Non-pigmented ciliary epithelial cell (primary cell): ENCODE measurements around the gene RNF212.
A peak's percentile ranks its signal among the peaks of the same experiment; 100 is the strongest.
"Not testable (repeated sequence)": the region's sequence is repeated elsewhere in the genome, so short reads cannot be mapped to it uniquely, and the experiment has no call there.

Source experiments
- DNase-seq: peaks from one replicate; pipeline ENCODE4 v3.0.0-alpha.2; 2010; ENCODE audit warnings: low read depth

RNF212 gene

GRCh38 chr4:1113311-1114009 lies at the start of gene RNF212:
RNF212 (minus strand) TSS chr4:1113564; CDS start chr4:1113464, 100 bp downstream.
- DNase-seq, result no peak

- DNase-seq, result no peak
These were observed 47.0 kb upstream of the RNF212 start for GRCh38 chr4:1160351-1160750.

GRCh38 chr4:1156069-1156468 lies 42.7 kb upstream of the RNF212 start:
- no peak for DNase-seq

GRCh38 chr4:1155314-1155713 lies 42.0 kb upstream of the RNF212 start:
- no peak for DNase-seq

GRCh38 chr4:1154523-1155182 lies 41.3 kb upstream of the RNF212 start:
- no peak for DNase-seq

- DNase-seq, result no peak
These were observed 40.8 kb upstream of the RNF212 start for GRCh38 chr4:1154126-1154522.

- DNase-seq, result no peak
These were observed 40.3 kb upstream of the RNF212 start for GRCh38 chr4:1153567-1154090.

GRCh38 chr4:1152290-1152689 lies 38.9 kb upstream of the RNF212 start:
- no peak for DNase-seq

- DNase-seq, result no peak
These were observed 38.2 kb upstream of the RNF212 start for GRCh38 chr4:1151541-1151940.

GRCh38 chr4:1150875-1151274 lies 37.5 kb upstream of the RNF212 start:
- no peak for DNase-seq

- no peak for DNase-seq
These were observed 26.5 kb upstream of the RNF212 start for GRCh38 chr4:1139860-1140259.

GRCh38 chr4:1137850-1138249 lies 24.5 kb upstream of the RNF212 start:
- no peak for DNase-seq

GRCh38 chr4:1137063-1137776 lies 23.9 kb upstream of the RNF212 start:
- DNase-seq, result no peak

- no peak for DNase-seq
These were observed 22.7 kb upstream of the RNF212 start for GRCh38 chr4:1136048-1136447.

GRCh38 chr4:1133033-1133432 lies 19.7 kb upstream of the RNF212 start:
- DNase-seq, result no peak

- peak; percentile 34 for DNase-seq
These were observed 17.2 kb upstream of the RNF212 start for GRCh38 chr4:1130316-1131186.

GRCh38 chr4:1126506-1126905 lies 13.1 kb upstream of the RNF212 start:
- no peak for DNase-seq

GRCh38 chr4:1125466-1125865 lies 12.1 kb upstream of the RNF212 start:
- not testable (repeated sequence) for DNase-seq

- DNase-seq, result no peak
These were observed 11.5 kb upstream of the RNF212 start for GRCh38 chr4:1124818-1125217.

- DNase-seq, result no peak
These were observed 9.1 kb upstream of the RNF212 start for GRCh38 chr4:1122505-1122904.

- no peak for DNase-seq
These were observed 3.5 kb upstream of the RNF212 start for GRCh38 chr4:1116838-1117237.
